Measurements from ENCODE around the gene LARP6.
A peak's percentile ranks its signal among the peaks of the same experiment; 100 is the strongest.
"Not testable (repeated sequence)": the region's sequence is repeated elsewhere in the genome, so short reads cannot be mapped to it uniquely, and the experiment has no call there.

The LARP6 gene

DNA sequence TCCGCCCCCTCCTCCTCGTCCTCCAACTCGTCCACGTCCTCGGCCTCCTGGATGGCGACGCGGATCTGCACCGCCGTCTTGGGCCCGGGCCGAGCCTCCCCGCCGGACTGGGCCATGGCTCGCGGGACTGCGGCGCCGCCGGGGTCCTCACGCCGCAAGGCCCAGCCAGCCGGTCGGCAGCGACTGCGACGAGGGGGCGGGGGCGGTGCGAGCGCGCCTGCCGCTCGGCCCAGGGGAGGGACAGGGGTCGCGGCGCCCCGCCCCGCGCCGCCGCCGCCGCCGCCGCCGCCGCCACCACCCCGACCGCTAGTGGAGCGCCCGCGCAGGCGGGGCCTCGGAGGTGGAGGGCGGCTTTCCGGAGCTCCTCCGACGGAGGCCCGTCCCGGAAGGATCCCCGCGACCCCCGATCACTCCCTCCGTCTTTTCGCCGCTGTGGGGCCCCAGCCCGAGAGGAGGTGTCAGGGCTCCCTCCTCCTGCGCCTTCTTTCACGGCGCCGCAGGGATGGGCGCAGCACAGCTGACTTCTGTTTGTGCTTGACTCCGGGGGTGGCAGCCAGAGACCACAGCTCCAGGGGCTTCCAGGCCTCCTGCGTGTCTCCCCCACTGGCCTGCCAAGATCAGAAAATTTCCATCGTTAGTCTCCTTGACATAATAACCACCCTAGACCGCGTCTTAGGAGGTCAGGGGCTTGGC lies at the start of gene LARP6:
Gene LARP6 (minus strand): TSS at position 185 of the 693 bp plus-strand sequence. CDS start 69 bp downstream, at position 116.
- DNase-seq, result no peak

- DNase-seq, result no peak
Observed at GRCh38 chr15:70902107-70902506, 48.1 kb upstream of the LARP6 start.

- peak; percentile 50 for DNase-seq
Observed at GRCh38 chr15:70892912-70893560, 39.1 kb upstream of the LARP6 start.

- DNase-seq, result peak; percentile 92
Observed at GRCh38 chr15:70892002-70892911, 38.3 kb upstream of the LARP6 start, which contains the start of the genes LRRC49 and THAP10. LRRC49 (plus strand) TSS chr15:70892826; CDS start chr15:70892895, 69 bp downstream. THAP10 (minus strand) TSS chr15:70892433; CDS start chr15:70892272, 161 bp downstream.

DNA sequence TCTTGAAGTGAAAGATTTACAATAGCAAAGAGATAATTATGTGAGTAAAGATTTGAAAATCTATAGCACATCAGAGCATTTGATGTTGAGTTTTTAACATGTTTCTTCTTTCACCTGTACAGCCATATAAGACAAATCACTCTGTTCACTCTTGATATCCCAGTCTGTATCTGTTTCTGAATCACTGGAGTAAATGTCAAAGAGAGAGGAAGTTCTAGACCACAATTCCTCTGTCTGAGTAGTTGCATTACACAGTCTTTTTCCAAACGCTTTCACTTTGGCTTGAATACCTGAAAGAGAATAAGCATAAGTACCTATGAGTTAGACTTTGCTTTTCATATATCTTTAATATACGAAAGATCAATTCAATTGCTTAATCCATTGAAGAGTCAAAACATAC lies 28.4 kb upstream of the LARP6 start:
- DNase-seq, result no peak

DNA sequence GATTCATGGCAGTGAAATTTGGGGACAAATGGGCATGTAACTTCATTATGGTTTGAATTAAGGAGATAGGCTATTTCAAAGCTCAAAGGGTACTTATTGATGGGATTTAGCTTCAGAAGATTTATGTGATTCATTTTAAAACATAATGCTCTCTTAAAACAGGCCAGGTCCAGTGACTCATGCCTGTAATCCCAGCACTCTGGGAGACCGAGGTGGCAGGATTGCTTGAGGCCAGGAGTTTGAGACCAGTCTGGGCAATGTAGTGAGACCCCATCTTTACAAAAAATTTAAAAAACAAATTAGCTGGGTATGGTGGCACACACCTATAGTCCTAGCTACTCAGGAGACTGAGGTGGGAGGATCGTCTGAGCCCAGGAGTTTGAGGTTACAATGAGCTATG lies 26.8 kb upstream of the LARP6 start:
- no peak for DNase-seq

DNA sequence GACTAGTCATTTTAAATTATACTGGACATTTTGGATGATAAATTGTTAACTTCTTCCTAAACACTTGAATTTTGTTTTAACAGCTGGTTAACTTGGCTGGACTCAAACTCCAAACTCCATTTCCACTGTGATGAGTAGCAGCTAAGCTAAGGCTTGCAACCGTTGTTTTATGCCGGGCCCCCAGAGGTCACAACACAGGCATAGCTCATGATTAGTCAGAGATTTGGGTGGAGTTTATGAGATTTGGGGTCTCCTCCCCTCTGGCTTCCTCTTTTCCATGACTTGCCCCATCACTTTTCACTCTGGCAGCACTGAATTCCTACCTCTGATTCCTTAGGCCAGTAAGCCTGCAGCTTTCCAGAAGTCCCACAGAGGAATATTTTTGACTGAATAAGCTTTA lies 25.4 kb upstream of the LARP6 start:
- no peak for DNase-seq

DNA sequence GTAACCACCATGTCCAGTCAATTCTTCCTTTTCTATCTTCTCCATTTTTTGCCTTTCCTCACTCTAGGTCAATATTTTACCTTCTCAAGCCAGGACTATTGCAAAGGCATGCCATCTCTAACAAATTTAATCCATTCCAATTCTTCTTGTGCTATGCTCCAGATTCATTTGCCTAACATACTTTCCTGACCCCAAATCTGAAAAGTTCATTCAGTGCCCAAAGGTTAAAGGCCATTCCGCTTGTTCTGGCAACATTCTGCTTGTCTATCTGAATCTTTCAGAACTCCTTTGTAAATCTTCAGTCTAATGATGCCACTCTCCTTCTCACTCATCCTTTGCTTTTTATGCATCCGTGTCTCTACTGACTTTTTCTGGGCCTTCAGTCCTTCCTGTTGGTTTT lies 22.7 kb upstream of the LARP6 start:
- DNase-seq, result no peak

DNA sequence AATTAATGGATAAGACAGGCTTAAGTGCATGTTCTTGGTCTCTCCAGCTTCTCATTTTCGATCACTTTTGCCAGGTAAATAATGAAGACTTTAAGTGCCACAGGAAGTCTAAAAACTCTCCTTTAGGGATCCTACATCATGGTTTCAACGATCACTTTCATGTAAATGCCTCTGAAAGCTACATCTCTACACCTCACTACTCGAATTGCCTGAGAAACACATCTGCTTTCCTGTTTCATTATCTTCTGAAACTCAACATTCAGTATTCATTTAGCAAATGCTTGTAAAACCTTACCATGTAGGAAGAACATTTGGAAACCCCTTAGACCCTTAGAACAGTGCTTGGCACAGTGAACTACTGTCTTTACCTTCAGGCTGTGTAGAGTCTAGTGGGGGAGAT lies 22.1 kb upstream of the LARP6 start:
- no peak for DNase-seq

DNA sequence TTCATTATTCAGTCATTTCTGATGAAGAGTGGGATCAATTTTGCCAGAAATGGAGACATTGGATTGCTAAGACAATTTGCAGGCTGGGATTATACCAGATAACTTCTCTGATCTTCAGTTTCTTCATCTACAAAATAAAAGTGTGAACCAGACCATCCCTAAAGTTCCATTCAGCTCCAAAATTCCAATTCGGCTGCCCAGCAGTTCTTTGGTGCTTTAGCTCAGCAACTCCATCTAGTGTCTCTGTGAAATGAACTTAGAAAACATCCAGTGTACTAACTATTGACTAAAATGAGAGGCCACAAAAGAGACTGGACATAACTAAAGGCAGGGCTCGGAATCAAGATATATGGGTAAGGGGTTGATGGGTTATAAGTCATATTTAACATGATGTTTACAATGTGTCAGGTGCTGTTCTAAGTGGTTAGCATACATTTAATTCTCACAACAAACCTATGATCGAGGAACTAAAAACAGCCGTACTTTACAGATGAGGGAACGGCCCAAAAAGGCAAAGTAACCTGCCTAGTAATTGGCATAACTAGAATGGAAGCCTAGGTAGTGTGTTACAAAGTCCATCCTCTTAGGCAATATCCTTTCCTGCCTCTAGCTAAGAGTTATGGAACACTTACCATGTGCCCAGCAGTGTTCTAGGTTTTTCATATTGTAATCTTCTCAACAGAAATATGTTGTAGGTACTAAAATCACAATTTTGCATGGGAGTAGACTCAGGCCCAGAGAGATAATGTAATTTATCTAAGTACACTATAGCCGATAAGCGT lies 21.2 kb upstream of the LARP6 start:
- no peak for DNase-seq

DNA sequence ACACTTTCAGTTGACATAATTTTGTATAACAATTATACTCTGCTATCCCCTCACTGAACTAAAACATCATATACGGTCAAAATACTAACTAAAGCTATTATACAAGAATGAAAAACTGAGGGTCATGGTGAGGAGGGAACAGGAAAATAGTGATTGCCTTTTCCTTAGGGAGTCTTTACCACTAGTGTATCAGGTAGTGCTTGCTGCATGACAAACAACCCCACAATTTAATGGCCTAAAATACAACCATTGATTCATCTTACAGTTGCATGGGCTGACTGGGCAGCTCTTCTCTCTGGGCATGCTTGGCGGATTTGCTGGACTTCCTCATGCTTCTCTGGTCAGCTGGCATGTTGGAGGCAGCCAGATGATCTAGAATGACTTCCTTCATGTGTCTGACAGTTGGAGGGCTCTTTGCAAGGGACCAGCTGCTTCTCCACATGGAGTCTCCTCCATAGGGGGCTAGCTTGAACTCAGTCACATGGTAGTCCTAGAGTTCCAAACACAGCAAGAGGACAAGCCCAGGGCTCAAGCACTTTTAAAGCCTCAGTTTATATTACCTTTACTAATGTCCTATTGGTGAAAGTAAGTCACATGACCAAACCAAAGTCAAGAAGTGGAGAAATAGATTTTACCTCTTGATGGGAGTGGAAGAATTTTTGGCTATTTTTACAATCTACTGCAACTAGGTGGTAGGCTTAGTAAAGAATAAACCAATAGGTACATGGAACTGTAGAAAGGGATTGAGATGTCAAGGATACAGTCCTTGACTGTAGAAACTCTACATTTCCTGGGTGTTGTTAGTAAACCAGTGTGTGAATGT lies 19.5 kb upstream of the LARP6 start:
- no peak for DNase-seq

- DNase-seq, result not testable (repeated sequence)
Observed at GRCh38 chr15:70871490-70871889, 17.5 kb upstream of the LARP6 start.

GRCh38 chr15:70870051-70870450 lies 16.1 kb upstream of the LARP6 start:
- DNase-seq, result no peak

GRCh38 chr15:70869346-70869745 lies 15.4 kb upstream of the LARP6 start:
- no peak for DNase-seq

DNA sequence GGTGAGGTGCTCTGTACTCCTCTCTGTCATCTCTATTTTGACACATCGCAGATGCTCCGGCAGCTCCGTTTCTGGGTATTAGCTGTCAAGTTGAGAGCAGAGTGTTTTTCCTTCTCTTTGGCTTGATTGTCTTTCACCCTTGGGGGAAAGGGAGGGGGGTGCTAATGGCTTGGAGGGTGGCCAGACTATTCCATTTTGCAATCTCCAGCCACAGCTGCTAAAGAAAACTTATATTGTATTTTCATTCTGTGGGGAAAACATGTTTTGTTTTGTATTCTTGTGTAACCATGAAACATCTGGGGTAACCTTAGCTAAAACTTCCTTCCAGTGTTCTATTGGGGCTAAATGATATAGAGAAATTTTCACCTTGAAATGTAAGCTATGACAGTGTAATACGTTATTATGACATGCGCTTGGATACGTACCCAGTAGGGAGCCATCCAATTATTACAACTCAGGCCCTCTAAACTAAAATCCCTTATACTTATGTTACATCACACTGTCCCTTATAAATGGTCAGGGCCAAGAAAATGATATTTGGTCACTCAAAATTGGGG lies 14.0 kb upstream of the LARP6 start:
- no peak for DNase-seq

GRCh38 chr15:70866982-70867641 lies 13.2 kb upstream of the LARP6 start:
- no peak for DNase-seq

- no peak for DNase-seq
Observed at GRCh38 chr15:70863450-70864218, 9.7 kb upstream of the LARP6 start.

GRCh38 chr15:70859998-70860397 lies 6.0 kb upstream of the LARP6 start:
- no peak for DNase-seq

DNA sequence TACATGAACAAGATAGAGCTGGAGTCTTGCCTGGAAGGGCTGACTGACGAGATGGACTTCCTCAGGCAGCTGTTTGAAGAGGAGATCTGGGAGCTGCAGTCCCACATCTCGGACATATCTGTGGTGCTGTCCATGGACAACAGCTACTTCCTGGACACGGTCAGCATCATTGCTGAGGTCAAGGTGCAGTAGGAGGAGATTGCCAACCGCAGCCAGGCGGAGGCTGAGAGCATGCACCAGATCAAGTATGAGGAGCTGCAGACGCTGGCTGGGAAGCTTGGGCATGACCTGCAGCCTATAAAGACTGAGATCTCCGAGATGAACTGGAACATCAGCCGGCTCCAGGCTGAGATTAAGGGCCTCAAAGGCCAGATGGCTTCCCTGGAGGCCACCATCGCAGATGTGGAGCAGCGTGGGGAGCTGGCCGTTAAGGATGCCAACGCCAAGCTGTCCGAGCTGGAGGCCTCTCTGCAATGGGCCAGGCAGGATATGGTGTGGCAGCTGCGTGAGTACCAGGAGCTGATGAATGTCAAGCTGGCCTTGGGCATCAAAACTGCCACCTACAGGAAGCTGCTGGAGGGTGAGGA lies 5.5 kb upstream of the LARP6 start:
- DNase-seq, result no peak

Measured in hematopoietic multipotent progenitor cell treated with erythropoietin and hydrocortisone succinate and interleukin-3 and kit ligand, for 6 days (in vitro differentiated cells).